ENCODE results near the gene MRPL51. TPM values are rescaled to one million over a fixed set of nuclear protein-coding genes. Genes with fewer than 3 reads are reported as not detected.
A peak's percentile ranks its signal among the peaks of the same experiment; 100 is the strongest.

Gene MRPL51
- polyA plus RNA-seq (ENCODE audit: insufficient read length), result 112 TPM

DNA sequence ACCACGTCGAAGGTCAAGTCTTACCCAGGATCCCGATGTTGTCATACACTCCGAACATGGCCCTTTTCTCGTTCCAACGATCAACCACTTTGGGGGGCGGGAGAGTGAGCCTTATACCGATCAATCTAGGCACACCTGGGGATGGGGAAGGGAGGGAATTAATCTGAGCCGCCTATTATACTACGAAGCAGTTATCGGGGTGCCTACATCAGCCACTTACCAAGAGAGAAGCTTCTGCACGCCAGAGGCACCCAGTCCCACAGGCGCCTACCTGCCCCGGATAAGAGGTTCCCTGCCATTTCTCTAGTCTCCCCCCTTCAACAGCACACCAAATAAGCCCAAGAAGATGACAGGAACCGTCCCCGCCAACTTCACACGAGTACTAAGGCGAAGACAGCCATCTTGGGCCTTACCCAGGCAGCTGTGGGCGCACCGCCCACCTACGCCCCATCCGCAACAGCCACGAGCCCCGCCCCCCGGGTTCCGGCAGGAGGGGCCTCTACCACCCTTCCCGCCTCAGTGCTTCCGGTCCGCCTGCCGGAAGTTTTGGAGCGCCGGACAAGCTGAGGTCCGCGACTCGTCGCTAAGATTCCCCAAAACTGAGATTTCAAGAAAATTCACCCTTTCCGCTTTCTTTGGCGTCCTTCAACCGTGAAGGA, at the start of gene MRPL51:
MRPL51 (minus strand) TSS at position 425 of the 659 bp plus-strand sequence; CDS start at position 299, 126 bp downstream.
- peak; percentile 96 for DNase-seq

- DNase-seq, result no peak
Observed at GRCh38 chr12:6542209-6543009, 49.3 kb upstream of the MRPL51 start.

GRCh38 chr12:6541371-6542165, 48.5 kb upstream of the MRPL51 start:
- DNase-seq, result no peak

DNA sequence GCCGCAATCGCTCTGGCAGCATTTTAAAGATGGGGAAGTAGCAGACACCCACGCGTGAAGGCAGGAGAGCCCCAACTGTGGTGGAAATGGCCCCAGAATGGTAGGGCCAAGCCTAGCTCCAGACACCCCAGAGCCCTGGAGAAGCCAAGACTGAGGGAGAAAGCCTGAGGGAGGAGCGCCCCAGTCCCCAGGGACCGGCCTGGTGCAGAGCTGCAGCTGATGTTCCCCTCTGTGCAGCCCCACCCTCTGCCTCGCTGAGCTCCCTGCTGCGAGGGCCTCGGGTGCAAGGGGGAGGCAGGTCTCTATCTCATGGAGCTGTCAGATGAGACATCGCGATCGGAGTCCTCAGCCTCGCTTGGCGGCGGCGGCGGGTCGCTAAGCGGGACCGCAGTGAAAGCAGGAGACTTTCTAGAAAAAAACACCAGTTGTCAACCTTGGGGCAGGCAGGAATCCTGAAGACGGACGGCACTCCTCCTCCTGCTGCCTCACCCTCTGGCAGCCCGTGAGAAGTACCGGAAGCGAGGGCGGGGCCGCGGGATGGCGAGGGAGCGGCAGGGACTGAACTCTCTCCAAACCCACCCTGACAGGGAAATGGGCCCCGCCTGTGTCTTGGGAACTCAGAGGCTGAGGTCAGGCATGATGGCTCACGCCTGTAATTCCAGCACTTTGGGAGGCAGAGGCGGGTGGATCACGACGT, 47.3 kb upstream of the MRPL51 start:
- DNase-seq, result no peak

DNA sequence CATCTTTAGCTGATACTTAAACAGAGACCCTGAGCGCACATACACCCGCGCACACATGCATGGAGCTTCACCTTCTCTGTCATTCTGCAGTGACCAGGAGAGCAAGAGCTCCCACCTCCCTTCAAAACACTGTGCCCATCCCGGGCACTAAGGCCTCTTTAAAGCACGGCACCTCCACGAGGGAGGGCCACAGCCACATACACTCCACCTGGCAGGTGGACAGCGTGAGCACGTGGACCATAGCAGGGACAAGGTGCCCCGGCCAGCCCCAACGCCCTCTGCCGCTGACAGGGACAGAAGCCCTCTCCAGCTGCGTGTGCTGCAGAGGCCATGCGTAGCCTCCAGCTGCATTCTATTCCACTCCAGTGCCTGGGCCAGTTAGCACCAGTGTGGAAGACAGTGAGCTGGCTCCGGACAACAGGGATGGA, 46.7 kb upstream of the MRPL51 start:
- no peak for DNase-seq

DNA sequence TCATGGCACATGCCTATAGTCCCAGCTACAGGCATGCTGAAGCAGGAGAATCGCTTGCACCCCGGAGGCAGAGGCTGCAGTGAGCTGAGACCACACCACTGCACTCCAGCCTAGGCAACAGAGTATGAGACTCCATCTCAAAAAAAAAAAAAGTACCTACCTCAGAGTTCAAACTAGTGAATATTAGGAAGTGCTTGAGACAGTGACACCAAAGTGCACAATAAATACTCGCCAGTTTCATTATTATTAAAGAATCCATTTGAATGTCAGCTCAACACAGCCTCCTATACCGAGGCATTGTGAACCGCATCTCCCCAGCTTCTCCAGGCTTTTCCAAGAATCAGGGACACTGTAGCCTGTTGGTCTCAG, 46.2 kb upstream of the MRPL51 start:
- no peak for DNase-seq

- no peak for DNase-seq
Observed at GRCh38 chr12:6538420-6539313, 45.6 kb upstream of the MRPL51 start.

DNA sequence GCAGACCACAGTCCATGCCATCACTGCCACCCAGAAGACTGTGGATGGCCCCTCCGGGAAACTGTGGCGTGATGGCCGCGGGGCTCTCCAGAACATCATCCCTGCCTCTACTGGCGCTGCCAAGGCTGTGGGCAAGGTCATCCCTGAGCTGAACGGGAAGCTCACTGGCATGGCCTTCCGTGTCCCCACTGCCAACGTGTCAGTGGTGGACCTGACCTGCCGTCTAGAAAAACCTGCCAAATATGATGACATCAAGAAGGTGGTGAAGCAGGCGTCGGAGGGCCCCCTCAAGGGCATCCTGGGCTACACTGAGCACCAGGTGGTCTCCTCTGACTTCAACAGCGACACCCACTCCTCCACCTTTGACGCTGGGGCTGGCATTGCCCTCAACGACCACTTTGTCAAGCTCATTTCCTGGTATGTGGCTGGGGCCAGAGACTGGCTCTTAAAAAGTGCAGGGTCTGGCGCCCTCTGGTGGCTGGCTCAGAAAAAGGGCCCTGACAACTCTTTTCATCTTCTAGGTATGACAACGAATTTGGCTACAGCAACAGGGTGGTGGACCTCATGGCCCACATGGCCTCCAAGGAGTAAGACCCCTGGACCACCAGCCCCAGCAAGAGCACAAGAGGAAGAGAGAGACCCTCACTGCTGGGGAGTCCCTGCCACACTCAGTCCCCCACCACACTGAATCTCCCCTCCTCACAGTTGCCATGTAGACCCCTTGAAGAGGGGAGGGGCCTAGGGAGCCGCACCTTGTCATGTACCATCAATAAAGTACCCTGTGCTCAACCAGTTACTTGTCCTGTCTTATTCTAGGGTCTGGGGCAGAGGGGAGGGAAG, 44.7 kb upstream of the MRPL51 start:
- peak; percentile 82 for DNase-seq

GRCh38 chr12:6536894-6537579, 44.0 kb upstream of the MRPL51 start:
- no peak for DNase-seq

DNA sequence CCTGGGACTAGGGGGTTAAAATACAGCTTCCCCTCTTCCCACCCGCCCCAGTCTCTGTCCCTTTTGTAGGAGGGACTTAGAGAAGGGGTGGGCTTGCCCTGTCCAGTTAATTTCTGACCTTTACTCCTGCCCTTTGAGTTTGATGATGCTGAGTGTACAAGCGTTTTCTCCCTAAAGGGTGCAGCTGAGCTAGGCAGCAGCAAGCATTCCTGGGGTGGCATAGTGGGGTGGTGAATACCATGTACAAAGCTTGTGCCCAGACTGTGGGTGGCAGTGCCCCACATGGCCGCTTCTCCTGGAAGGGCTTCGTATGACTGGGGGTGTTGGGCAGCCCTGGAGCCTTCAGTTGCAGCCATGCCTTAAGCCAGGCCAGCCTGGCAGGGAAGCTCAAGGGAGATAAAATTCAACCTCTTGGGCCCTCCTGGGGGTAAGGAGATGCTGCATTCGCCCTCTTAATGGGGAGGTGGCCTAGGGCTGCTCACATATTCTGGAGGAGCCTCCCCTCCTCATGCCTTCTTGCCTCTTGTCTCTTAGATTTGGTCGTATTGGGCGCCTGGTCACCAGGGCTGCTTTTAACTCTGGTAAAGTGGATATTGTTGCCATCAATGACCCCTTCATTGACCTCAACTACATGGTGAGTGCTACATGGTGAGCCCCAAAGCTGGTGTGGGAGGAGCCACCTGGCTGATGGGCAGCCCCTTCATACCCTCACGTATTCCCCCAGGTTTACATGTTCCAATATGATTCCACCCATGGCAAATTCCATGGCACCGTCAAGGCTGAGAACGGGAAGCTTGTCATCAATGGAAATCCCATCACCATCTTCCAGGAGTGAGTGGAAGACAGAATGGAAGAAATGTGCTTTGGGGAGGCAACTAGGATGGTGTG, 43.1 kb upstream of the MRPL51 start:
- no peak for DNase-seq

DNA sequence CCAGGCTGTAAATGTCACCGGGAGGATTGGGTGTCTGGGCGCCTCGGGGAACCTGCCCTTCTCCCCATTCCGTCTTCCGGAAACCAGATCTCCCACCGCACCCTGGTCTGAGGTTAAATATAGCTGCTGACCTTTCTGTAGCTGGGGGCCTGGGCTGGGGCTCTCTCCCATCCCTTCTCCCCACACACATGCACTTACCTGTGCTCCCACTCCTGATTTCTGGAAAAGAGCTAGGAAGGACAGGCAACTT, 42.6 kb upstream of the MRPL51 start:
- no peak for DNase-seq

DNA sequence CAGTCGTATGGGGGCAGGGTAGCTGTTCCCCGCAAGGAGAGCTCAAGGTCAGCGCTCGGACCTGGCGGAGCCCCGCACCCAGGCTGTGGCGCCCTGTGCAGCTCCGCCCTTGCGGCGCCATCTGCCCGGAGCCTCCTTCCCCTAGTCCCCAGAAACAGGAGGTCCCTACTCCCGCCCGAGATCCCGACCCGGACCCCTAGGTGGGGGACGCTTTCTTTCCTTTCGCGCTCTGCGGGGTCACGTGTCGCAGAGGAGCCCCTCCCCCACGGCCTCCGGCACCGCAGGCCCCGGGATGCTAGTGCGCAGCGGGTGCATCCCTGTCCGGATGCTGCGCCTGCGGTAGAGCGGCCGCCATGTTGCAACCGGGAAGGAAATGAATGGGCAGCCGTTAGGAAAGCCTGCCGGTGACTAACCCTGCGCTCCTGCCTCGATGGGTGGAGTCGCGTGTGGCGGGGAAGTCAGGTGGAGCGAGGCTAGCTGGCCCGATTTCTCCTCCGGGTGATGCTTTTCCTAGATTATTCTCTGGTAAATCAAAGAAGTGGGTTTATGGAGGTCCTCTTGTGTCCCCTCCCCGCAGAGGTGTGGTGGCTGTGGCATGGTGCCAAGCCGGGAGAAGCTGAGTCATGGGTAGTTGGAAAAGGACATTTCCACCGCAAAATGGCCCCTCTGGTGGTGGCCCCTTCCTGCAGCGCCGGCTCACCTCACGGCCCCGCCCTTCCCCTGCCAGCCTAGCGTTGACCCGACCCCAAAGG, 42.1 kb upstream of the MRPL51 start:
- DNase-seq, result no peak

DNA sequence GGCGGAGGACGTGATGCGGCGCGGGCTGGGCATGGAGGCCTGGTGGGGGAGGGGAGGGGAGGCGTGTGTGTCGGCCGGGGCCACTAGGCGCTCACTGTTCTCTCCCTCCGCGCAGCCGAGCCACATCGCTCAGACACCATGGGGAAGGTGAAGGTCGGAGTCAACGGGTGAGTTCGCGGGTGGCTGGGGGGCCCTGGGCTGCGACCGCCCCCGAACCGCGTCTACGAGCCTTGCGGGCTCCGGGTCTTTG, 41.6 kb upstream of the MRPL51 start:
- no peak for DNase-seq

GRCh38 chr12:6533923-6534694, 41.0 kb upstream of the MRPL51 start, which contains the start of gene GAPDH:
TSS of gene GAPDH (plus strand) at chr12:6534517. CDS start at chr12:6534833, 316 bp downstream.
- peak; percentile 95 for DNase-seq

- no peak for DNase-seq
Observed at GRCh38 chr12:6533653-6533922, 40.5 kb upstream of the MRPL51 start.

- no peak for DNase-seq
Observed at GRCh38 chr12:6532927-6533652, 40.0 kb upstream of the MRPL51 start.
